Prostate gland (tissue), 2 donors: ENCODE measurements around the gene NIM1K.

ENCODE experiments used
- CTCF ChIP-seq, 4 experiments: fragments of 200-600 bp in 2 of 4; fragments of 450-650 bp in 2 of 4; sonication (generic) in 2 of 4; IDR thresholded peaks; 1 replicate in 3 of 4; 2 replicates in 1 of 4; pipeline ENCODE4 v1.5.1; 2016 to 2019; ENCODE audit warnings: antibody characterized with exemption in 4 of 4, mild to moderate bottlenecking in 2 of 4, moderate library complexity in 2 of 4
- POLR2AphosphoS5 ChIP-seq: sonication (generic); formaldehyde crosslinking; IDR thresholded peaks from one replicate; pipeline ENCODE4 v1.6.1; 2017; ENCODE audit warnings: antibody characterized with exemption

GRCh38 chr5:43231977-43232376, 40.0 kb downstream of the NIM1K start:
- peak in 2 of 4 experiments; percentile 23 to 27 for TF ChIP-seq CTCF (IDR thresholded peaks at IDR 0.05)
- no peak for TF ChIP-seq POLR2AphosphoS5
